Measurements from ENCODE around the gene ACTG1. TPM values are rescaled to one million over a fixed set of nuclear protein-coding genes. Genes with fewer than 3 reads are reported as not detected.

ACTG1 gene
- total RNA-seq, 1 experiment from 2014 or later: 4,160 TPM

- no peaks in the 10 kb centered on the region for H3K9me3 ChIP-seq (ENCODE audit: control insufficient read depth, low read depth, low read length)
- Mint-ChIP-seq H3K27ac (no peak overlapping the region), H3K4me1 (peaks cover 23 to 34% of the 10 kb centered on the region in 2 experiments), H3K9me3 (peaks cover 7 to 19% of the 10 kb centered on the region in 2 experiments; a peak in 4 of 5 replicates), H3K36me3 (ENCODE audit: insufficient read depth in 1 of 3, low read depth in 3 of 3) (peaks cover 23 to 28% (median 24%) of the 10 kb centered on the region in 3 experiments), H3K27me3 (ENCODE audit: low read depth) (peaks cover 18% of the 10 kb centered on the region), H3K4me3 (peak overlapping the region; percentile 80 to 89)
- H2BK12ac ChIP-seq (ENCODE audit: insufficient read length, low read depth, low read length): no peak overlapping the region
- no CpG with 5 or more reads among the region's 82 CpGs for WGBS (ENCODE audit: extremely low coverage, insufficient read length, low lambda C conversion rate)
- no peak overlapping the region for H2AK5ac ChIP-seq (ENCODE audit: insufficient read length, low read length)
- H4K8ac ChIP-seq (replicated peaks; ENCODE audit: insufficient read length, low read depth, low read length): no peak overlapping the region
- H3K23ac ChIP-seq (ENCODE audit: insufficient read length, low read depth, low read length): no peak overlapping the region
- no peak for TF ChIP-seq CTCF (conservative IDR thresholded peaks at IDR 0.05)
- H3K14ac ChIP-seq (ENCODE audit: insufficient read depth, low read length): peak overlapping the region; percentile 88; the same call in 1 of the 2 replicates
- no peak overlapping the region for H4K91ac ChIP-seq (ENCODE audit: insufficient read length, low read depth, low read length)
- H3K27me3 ChIP-seq (ENCODE audit: insufficient read depth, low read length): no peaks in the 10 kb centered on the region; the same call in 1 of the 2 replicates
- H2BK20ac ChIP-seq (ENCODE audit: low read depth, low read length, poor library complexity, severe bottlenecking): no peak overlapping the region
- peak; percentile 85 for DNase-seq
- peaks cover 2% of the 10 kb centered on the region for H3K79me1 ChIP-seq (ENCODE audit: insufficient read depth, low read depth, low read length, poor library complexity, severe bottlenecking)
- no peak overlapping the region for H2BK15ac ChIP-seq (ENCODE audit: low read depth, low read length)
- no peak overlapping the region for H3K27ac ChIP-seq (ENCODE audit: insufficient read length, low read depth, low read length)
- no peak overlapping the region for H3K56ac ChIP-seq (ENCODE audit: insufficient read length, low read depth, low read length)
- no peak overlapping the region for H4K5ac ChIP-seq (ENCODE audit: insufficient read length, low read depth, low read length)
- H3K4me1 ChIP-seq (ENCODE audit: insufficient read depth, low read length): peaks cover 4% of the 10 kb centered on the region; the same call in 1 of the 2 replicates
- no peak overlapping the region for H2BK5ac ChIP-seq (ENCODE audit: insufficient read length, low read length)
- H4K20me1 ChIP-seq (ENCODE audit: control insufficient read depth, insufficient read depth, insufficient read length): no peaks in the 10 kb centered on the region
- peak overlapping the region; percentile 95 for H3K18ac ChIP-seq (ENCODE audit: insufficient read length, low read depth, low read length)
- H2BK120ac ChIP-seq (ENCODE audit: low read depth, low read length, poor library complexity, severe bottlenecking): peak overlapping the region; percentile 10
- H3K79me2 ChIP-seq (ENCODE audit: insufficient read depth, low read length): peaks cover 25% of the 10 kb centered on the region; the same call in 1 of the 2 replicates
- H3K9ac ChIP-seq (ENCODE audit: extremely low read depth, insufficient read length, low read length): peak overlapping the region; percentile 55
- no peak overlapping the region for H3T11ph ChIP-seq (ENCODE audit: low read length)
- H3K4ac ChIP-seq (ENCODE audit: low read depth, low read length): no peak overlapping the region; the same call in 1 of the 2 replicates
- no peak overlapping the region for H2AFZ ChIP-seq (ENCODE audit: low read length)
- H3K4me2 ChIP-seq (ENCODE audit: insufficient read depth, insufficient read length, low read length): peak overlapping the region; percentile 79
- H3K23me2 ChIP-seq (ENCODE audit: insufficient read length, low read depth, low read length, poor library complexity, severe bottlenecking): peaks cover 48% of the 10 kb centered on the region
Measured at GRCh38 chr17:81514739-81515529, 2.3 kb upstream of the ACTG1 start.

All from H9 (cell line).